Measurements from ENCODE around the gene ACP2.

- TF ChIP-seq TAF1 (IDR thresholded peaks at IDR 0.05; ENCODE audit: low read depth), result no peak
- no peak for TF ChIP-seq CEBPB (IDR thresholded peaks at IDR 0.05)
- no peak for TF ChIP-seq REST (IDR thresholded peaks at IDR 0.05; ENCODE audit: low read depth)
- no peak for TF ChIP-seq MAX (IDR thresholded peaks at IDR 0.05)
- TF ChIP-seq NFIC (IDR thresholded peaks at IDR 0.05), result no peak
- TF ChIP-seq EGR1 (IDR thresholded peaks at IDR 0.05), result no peak
- TF ChIP-seq CREB1 (IDR thresholded peaks at IDR 0.05; ENCODE audit: low read depth), result no peak
- TF ChIP-seq EP300 (IDR thresholded peaks at IDR 0.05; ENCODE audit: borderline replicate concordance), result no peak
- TF ChIP-seq RAD21 (IDR thresholded peaks at IDR 0.05; ENCODE audit: low read depth), result no peak
- no peak for TF ChIP-seq YY1 (IDR thresholded peaks at IDR 0.05; ENCODE audit: low read depth)
- TF ChIP-seq USF1 (IDR thresholded peaks at IDR 0.05), result no peak
- no peak for TF ChIP-seq FOXM1 (IDR thresholded peaks at IDR 0.05; ENCODE audit: borderline replicate concordance, low read depth)
These were observed 12.1 kb downstream of the ACP2 start for GRCh38 chr11:47236482-47236881.
